Activated naive CD4-positive, alpha-beta T cell treated with anti-CD3 and anti-CD28 coated beads, Interleukin-2, amount 10 ng/mL, durations not matched to agents 5 hours and 36 hours (primary cell): ENCODE results near the gene KDM3B. TPM values are rescaled to one million over a fixed set of nuclear protein-coding genes. Genes with fewer than 3 reads are reported as not detected.

ENCODE experiments used
- total RNA-seq, 2 experiments: library from RNA; stranded (reverse); gene quantifications; one replicate each; pipeline ENCODE4 v1.2.3, GENCODE V29; 2021

The KDM3B gene
- 10 to 100 TPM; 64.1 to 66.5 TPM for total RNA-seq

DNA sequence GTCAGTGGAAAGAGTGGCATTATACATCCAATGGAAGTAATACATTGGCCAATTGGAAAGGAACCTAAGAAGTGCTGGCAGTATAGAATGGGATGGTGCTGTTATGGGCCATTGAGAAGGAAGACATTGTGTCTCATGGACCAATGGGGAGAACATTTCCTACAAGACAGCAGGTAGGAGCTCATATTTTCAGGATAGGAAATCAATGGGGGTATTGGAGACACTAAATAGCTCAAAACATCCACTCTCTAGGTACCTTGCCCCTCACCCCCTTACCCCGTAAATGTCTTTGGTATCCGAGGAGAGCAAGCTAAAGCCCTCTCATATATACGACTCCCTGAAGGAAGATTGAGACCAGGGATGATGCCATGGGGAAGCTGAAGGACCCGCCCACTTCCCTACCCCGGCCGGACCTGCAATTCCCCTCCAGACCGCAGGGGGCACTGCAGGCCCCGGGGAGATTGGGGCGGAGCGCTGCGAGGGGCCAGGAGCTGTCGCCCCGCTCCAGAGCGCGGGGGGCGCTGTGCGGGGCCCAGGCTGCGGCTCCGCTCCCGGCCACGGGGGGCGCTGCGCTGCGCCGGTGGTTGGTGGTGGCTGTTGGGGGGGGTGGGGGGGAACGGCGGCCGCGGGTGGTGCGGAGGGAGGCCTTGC is at the start of gene KDM3B:
Gene KDM3B (plus strand): TSS at position 615 of the 651 bp plus-strand sequence. CDS start 111 bp downstream, outside the sequence.

DNA sequence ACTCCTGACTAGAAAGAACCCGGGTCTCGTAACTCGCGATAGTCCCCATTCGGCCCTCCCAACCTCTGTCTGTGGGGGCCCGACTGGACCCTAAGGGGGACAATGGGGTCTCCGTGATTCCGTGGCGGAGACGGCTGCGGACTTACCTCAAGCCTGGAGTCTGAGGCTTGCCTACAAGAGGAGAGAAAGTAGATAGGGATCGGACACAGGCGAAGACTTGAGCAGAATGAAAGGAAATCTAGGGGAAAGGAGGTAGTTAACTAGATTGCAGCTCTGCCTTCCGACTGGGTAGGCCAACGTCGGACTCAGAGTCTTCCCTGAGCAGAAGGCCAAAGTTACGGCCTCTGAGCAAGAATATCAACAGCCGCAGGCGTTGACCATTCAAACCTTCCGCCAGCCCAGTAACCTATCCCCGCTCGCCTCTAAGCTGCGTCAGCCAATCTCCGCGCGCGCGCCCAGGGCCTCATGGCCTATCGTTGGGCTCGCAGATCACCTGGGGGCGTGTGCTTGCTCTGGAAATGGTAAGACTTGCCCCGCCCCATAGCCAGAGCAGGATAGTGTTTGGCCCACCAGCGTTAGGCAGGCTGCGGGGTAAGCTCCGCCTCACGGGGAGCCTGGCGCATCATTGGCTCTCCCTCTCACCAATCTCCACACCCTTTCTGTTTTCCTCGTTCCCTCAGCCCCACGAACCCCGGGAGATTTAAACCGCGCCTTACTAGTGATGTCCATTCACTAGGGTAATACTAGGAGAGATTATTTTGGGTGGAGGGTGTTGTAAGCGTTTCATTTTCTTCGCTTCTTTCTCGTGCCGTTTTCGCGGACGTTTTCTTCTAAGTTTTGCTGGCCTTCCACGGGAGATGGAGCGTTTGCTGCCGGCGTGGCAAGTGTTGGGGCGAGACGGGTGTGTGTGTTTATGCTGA is 20.8 kb upstream of the KDM3B start, which contains the start of gene CDC25C:
Gene CDC25C (minus strand): TSS at position 356 of the 920 bp plus-strand sequence. CDS start 624 bp downstream, outside the sequence.

DNA sequence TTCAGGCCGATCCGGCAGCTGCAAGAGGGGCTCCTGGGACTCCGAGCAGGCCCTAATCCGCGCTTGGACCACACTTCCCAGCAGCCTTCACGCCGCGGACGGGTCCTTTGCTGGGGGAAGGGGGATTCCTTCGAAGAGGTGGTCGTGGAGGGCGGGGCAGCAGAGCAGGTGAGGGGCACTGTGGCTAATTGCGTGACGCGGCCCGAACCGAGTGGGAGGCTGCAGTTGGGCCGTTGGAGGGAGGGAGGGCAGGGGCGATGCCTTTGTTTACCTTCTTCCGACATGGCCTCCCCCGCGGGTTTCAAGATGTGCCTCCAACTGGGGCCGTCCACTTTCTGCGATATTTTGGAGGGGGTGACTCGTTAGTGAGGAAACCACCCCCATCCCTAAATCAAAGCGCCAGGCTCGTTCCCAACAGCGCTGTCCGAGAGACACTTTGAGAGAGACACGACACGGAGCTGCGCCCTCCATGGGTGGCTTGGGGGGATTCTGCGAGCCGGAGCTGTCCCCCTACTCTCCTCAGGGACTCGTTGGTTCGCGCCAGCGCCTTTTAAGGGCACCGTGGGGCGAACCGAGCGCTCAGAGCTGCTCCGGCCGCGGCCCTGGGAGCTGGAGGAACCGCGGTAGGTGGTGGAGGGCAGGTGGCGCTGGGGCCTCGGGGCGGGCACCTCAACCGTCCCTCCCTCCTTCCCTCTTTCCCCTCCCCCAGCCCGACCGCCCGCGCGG is 14.6 kb upstream of the KDM3B start, which contains the start of gene FAM53C:
Gene FAM53C (plus strand): TSS at position 582 of the 726 bp plus-strand sequence. CDS start 3,070 bp downstream, outside the sequence.

DNA sequence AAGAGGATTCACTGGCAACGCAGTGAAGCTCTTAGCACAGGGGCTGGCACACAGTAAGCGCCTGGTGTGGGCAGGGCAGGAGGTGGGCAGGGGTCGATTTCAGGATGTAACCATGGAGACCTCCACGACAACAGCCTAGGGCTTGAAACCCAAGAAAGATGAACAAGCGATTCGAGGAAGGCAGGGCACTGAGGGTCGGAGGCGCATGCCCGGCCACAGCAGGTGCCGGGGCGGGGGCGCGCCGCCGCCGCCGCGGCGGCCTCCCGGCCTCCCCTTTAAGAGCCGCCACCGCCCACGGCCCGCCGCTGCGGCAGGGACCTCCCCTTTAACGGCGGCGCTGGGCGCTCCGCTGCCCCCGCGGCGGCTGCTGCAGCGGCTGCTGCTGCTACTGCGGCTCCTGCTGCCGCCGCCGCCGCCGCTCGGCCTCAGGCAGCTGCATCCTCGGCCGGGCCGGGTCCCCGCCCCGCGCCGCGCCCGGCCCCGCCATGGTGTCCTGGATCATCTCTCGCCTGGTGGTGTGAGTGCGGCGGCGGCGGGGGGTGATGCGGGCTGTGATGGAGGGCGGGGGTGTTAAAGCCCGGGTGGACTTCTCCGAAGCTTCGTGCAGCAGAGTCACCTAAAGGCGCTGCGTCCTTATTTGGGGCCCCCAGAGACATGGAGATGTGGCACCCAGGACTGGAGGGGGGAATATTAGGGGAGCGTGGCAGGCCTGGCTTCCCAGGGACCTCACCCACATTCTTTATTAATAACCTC is 86.4 kb downstream of the KDM3B start, which contains the start of gene REEP2:
Gene REEP2 (plus strand): TSS at position 334 of the 753 bp plus-strand sequence. CDS start 152 bp downstream, at position 486.

GRCh38 chr5:138465261-138466124 is 113.0 kb downstream of the KDM3B start, which contains the start of gene EGR1:
EGR1 (plus strand) TSS chr5:138465479; CDS start chr5:138465762, 283 bp downstream.

Other genes starting within 250 kb of the KDM3B start
- gene NME5, start 213.3 kb upstream of the KDM3B start, total RNA-seq, result not detected
- 10 to 100 TPM; 62.6 to 65.0 TPM for gene BRD8, start 174.1 kb upstream of the KDM3B start, total RNA-seq
- gene KIF20A, start 173.6 kb upstream of the KDM3B start, total RNA-seq, result 10 to 100 TPM; 43.4 to 44.9 TPM
- 10 to 100 TPM; 23.8 to 25.4 TPM for gene CDC23, start 139.4 kb upstream of the KDM3B start, total RNA-seq
- gene GFRA3, start 78.1 kb upstream of the KDM3B start, total RNA-seq, result under 1 TPM in 1 of 2 experiments, not detected in 1; 0.17 TPM
- gene CDC25C, start 20.9 kb upstream of the KDM3B start, total RNA-seq, result 10 to 100 TPM; 10.8 to 11.1 TPM
- gene FAM53C, start 14.4 kb upstream of the KDM3B start, total RNA-seq, result 10 to 100 TPM; 21.2 to 22.8 TPM
- 1 to 10 TPM in 1 of 2 experiments, under 1 TPM in 1; 0.60 to 1.1 TPM for gene REEP2, start 86.4 kb downstream of the KDM3B start, total RNA-seq
- 10 to 100 TPM; 10.1 to 11.8 TPM for gene EGR1, start 112.8 kb downstream of the KDM3B start, total RNA-seq
- gene ETF1, start 190.6 kb downstream of the KDM3B start, total RNA-seq, result 10 to 100 TPM; 64.0 to 64.7 TPM
- gene HSPA9, start 222.7 kb downstream of the KDM3B start, total RNA-seq, result 100 to 1,000 TPM; 168 to 176 TPM